Glomerular visceral epithelial cell (primary cell): ENCODE results near the gene PSMC6.
"Not testable (repeated sequence)": the region's sequence is repeated elsewhere in the genome, so short reads cannot be mapped to it uniquely, and the experiment has no call there.

Experiments
- DNase-seq: peaks from one replicate; pipeline ENCODE4 v3.0.0-alpha.2; 2016; ENCODE audit errors: extremely low spot score

PSMC6 gene

GRCh38 chr14:52716155-52716554, 9.2 kb downstream of the PSMC6 start:
- DNase-seq, result no peak

DNA sequence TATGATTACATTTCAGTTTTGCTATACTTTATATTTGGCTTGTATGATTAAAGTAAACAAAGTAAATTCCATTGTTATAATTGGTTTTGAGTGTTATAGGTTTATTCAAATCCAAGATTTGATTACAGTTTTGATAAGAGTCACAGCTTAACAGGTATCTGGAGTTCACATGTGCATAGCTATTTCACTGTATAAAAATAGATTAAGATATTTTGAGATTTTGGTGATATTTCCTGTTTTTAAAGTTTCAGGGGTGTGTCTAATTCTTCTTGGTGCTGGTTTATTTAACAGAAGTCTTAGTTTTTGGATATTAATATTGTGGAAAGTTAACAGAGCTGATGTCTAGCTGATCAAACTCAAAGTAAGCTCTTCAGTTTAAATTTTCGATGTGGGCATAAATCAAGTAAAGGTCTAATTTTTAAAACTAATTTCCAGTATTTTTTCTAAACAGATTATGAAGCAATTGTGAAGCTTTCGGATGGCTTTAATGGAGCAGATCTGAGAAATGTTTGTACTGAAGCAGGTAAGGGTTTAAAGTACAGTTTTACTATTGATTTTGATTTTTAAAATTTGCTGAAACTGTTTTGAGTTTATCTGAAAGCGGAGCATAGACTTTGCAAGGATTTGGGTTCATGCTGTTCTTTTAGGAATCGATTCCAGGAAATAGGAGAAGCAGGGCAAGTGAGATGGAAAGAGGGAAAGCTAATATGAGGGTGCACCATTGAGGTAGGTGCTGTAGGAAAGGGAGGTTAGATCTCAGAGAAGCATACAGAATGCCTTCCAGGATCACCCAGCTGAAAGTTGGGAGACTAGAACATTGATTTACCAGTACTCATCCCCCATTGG, 16.7 kb downstream of the PSMC6 start:
- DNase-seq, result no peak

DNA sequence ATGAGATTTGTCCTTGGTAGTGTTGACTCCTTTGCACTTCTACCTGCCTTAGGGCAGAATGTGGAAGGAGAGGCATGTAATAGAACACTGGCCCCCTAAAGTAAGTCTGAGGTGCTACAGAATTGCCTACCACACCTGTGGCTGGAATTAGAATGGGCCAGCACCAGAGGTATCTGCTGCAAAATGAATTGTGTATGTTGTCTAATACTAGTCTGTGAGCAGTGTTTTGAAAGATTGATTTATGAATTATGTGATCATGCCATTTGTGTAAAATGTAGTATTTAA, 17.3 kb downstream of the PSMC6 start:
- no peak for DNase-seq

DNA sequence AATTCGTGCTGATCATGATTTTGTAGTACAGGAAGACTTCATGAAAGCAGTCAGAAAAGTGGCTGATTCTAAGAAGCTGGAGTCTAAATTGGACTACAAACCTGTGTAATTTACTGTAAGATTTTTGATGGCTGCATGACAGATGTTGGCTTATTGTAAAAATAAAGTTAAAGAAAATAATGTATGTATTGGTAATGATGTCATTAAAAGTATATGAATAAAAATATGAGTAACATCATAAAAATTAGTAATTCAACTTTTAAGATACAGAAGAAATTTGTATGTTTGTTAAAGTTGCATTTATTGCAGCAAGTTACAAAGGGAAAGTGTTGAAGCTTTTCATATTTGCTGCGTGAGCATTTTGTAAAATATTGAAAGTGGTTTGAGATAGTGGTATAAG, 20.5 kb downstream of the PSMC6 start:
- DNase-seq, result not testable (repeated sequence)

- not testable (repeated sequence) for DNase-seq
Observed at GRCh38 chr14:52729035-52729434, 22.0 kb downstream of the PSMC6 start.

DNA sequence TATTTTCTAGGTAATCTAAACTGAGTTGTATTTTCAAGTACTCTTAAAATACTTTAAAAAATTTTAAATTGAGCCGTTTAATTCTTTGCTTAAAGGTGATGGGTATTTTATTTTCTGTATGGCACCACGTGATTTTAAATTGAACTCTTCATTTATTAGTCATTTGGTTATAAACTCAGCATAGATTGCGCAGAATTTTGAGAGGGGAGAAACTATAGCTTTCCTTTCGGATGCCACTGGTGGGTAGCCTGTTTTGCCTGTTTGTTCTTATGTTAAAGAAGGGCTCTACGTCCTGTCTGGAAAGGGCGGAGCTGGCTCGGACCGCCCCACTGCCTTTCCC, 22.6 kb downstream of the PSMC6 start:
- DNase-seq, result no peak

DNA sequence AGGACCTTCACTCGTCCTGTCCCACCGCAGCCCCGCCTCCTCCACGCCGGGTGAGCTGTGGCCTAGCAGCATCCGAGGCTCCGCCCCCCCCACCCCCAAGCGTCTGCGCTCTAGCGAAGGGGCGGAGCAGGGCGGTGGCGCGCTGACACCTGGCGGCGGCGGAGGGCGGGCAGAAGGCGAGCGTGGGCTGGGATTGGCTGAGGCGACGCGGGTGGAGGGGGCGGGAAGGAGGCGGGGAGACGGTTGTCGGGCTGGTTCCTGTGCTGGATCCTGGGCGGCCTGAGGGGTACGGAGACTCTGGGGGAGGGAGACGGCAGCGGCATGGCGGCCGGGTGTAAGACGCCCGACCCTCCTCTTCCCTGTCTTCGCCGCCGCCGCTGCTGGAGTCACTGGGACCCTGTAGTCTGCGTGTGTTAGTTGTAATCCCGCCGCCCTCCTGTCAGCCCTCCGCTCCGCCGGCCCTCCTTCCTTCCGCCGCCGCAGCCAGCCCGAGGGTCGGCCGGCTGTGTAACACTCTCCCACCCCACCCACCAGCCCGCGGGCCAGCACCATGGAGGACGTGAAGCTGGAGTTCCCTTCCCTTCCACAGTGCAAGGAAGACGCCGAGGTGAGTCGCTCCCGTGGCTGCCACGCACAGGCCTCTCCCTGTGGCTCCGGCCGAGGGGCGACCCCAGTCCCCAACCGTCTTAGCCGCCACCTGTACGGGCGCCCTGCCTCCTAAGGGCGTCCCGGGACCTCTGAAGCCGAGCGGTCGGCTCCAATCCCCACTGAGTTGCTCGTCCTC, 23.1 kb downstream of the PSMC6 start, which contains the start of gene STYX:
TSS of gene STYX (plus strand) at position 242 of the 784 bp plus-strand sequence. CDS start at position 551, 309 bp downstream.
- DNase-seq, result peak; percentile 99

- no peak for DNase-seq
Observed at GRCh38 chr14:52730709-52731111, 23.7 kb downstream of the PSMC6 start.

- no peak for DNase-seq
Observed at GRCh38 chr14:52733824-52734223, 26.8 kb downstream of the PSMC6 start.

DNA sequence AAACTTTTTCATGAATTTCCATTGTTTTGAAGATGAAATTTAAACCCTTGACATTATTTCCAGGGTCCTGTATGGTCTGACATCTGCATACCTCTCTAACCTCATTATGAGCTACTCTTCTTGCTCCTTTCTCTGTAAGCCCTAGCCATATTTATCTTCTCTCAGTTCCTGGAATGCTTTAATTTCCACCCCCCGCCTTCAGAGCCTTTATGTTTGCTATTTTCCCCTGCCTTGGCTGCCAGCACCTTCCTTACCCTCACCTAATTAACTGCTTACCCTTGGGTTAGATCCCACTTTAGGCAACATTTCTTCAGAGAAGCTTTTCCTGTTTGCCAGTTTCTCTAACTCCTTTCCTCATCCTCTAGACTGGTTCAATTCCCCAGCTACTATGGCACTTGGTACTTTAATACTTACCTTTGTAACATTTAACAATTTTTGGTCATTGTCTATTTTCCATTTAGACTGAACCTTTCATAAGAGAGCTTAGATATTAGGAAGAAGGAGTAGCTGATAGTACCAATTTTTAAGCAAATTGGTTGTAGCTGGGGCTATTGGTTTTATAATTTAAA, 29.0 kb downstream of the PSMC6 start:
- DNase-seq, result no peak

DNA sequence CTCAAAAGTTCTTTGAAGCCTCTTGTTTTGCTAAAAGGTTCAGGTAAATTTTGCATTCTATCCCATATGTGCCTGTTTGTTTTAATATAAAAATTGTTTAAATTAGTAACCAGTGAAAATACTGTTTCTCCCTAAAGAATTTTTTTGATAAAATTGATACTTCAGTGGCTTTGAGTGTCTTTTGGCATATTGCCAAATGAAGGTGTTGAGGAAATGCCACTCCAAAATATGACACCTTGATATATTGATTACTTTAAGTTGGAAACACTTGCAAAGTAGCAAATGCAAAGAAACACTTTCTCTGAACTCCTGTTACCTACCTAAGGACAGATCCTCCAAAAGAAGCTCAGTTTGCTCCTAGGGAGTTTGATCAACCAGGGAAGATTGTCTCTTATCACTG, 31.4 kb downstream of the PSMC6 start:
- no peak for DNase-seq

- DNase-seq, result no peak
Observed at GRCh38 chr14:52740751-52741150, 33.8 kb downstream of the PSMC6 start.

DNA sequence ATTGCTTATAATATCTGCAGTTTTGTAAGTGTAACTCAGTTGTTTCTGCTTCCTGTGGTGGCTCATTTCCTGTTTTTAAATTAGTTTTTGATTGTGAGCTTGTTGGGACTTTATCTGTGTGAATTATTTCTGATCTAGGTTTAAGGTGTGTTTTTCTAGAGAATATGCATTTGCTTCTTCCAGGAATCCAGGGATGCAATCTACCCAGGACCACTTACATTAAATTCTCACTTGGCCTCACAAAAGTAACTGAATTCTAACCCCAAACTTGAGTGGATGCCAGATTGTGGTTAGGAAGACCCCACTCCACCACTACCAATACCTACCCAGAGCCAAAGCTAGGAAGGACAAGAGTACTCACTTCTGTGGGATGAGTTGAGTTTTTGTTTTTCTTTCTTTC, 34.9 kb downstream of the PSMC6 start:
- no peak for DNase-seq

DNA sequence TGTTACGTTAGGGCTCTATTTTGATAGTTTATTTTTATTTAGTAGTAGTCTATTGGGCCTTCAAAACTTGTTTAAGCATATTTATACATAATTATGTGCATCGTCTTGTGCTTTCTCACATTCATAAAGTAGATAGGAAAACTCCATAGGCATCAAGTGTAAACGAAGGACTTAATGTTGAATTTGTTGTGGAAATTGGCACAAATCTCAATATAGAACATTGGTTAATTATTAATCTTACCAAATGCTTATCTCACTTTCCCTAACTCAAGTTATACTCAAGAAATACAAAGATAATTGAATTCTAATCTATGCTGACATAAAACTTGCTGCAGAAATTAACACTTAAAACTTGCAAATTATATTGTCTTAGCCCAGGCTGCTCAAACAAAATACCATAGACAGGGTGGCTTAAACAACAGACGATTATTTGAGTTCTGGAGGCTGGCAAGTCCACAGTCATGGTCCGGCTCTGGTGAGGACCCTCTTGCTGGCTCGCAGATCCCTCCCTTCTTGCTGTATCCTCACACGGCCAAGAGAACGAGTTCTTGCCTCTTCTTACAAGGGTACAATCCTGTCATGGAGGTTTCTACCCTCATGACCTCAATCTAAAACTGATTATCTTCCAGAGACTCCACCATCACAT, 41.8 kb downstream of the PSMC6 start:
- no peak for DNase-seq

DNA sequence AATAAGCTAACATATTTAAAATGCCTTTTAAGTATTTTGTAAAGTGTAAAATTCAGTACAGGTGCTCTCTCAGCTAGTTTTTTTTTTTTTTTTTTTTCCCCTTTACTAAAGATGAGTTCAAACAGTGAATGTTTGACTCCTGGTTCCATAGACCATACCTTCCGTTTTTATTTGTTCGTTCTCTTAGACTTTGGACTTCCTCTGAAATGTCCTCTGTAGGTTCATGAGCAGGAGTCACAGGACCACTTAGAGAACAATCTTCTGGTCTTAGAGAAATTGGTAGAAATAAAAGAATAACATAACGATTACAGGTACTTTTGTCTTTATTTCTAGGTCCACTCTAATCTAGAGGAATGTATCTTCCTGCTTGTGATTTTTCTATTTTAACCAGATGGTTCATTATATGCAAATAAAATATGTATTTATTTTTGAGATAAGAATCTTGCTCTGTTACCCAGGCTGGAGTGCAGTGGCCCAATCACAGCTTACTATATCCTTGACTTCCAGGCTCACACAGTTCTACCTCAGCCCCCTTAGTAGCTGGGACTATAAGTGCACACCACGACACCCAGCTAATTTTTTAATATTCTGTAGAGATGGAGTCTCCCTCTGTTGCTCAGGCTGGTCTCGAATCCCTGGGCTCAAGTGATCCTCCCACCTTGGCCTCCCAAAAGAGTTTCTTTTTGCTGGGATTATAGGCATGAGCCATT, 48.8 kb downstream of the PSMC6 start:
- DNase-seq, result no peak

GRCh38 chr14:52759145-52759544, 52.1 kb downstream of the PSMC6 start:
- DNase-seq, result no peak

GRCh38 chr14:52762923-52763322, 55.9 kb downstream of the PSMC6 start:
- not testable (repeated sequence) for DNase-seq

- no peak for DNase-seq
Observed at GRCh38 chr14:52767058-52767833, 60.2 kb downstream of the PSMC6 start.

- no peak for DNase-seq
Observed at GRCh38 chr14:52769887-52770286, 62.9 kb downstream of the PSMC6 start.

DNA sequence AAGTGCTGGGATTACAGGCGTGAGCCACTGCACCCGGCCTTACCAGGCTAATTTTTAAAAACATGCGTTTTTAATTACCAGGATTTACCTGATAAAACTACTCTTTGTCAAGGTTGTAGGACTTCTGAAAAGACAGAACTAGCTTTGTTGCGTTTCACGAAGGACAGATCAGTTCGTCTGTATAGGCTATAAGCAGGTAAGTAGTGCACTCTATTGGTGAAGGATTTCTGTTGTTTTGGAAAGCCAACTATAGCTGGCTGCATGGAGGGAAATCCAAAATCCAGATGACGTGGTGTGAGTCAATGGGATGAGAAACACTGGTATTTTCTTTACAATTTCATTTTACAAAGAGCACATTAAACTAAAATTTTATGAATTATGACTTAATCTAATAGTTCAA, 69.8 kb downstream of the PSMC6 start:
- DNase-seq, result no peak
